CD1c-positive myeloid dendritic cell (primary cell): ENCODE measurements around the gene ICE1.
"Not testable (repeated sequence)": the region's sequence is repeated elsewhere in the genome, so short reads cannot be mapped to it uniquely, and the experiment has no call there.

ENCODE experiments used
- DNase-seq: peaks from one replicate; pipeline ENCODE4 v3.0.0-alpha.2; 2016; ENCODE audit errors: extremely low spot score

The ICE1 gene

GRCh38 chr5:5421961-5422818 lies at the start of gene ICE1:
Gene ICE1, plus strand, starts transcription at chr5:5422677. Its CDS starts 239 bp downstream, at chr5:5422916.
- peak; percentile 98 for DNase-seq

- DNase-seq: no peak
Observed at GRCh38 chr5:5372930-5373329, 49.5 kb upstream of the ICE1 start.

- DNase-seq: no peak
Observed at GRCh38 chr5:5373351-5373989, 49.0 kb upstream of the ICE1 start.

- DNase-seq: no peak
Observed at GRCh38 chr5:5374009-5374715, 48.3 kb upstream of the ICE1 start.

- no peak for DNase-seq
Observed at GRCh38 chr5:5377780-5378179, 44.7 kb upstream of the ICE1 start.

GRCh38 chr5:5378531-5378930 lies 43.9 kb upstream of the ICE1 start:
- no peak for DNase-seq

- no peak for DNase-seq
Observed at GRCh38 chr5:5380298-5380697, 42.2 kb upstream of the ICE1 start.

GRCh38 chr5:5381310-5381913 lies 41.1 kb upstream of the ICE1 start:
- no peak for DNase-seq

GRCh38 chr5:5383461-5383860 lies 39.0 kb upstream of the ICE1 start:
- no peak for DNase-seq

GRCh38 chr5:5384660-5385330 lies 37.7 kb upstream of the ICE1 start:
- no peak for DNase-seq

- no peak for DNase-seq
Observed at GRCh38 chr5:5385331-5385662, 37.2 kb upstream of the ICE1 start.

GRCh38 chr5:5386329-5386728 lies 36.1 kb upstream of the ICE1 start:
- DNase-seq: no peak

GRCh38 chr5:5387192-5387591 lies 35.3 kb upstream of the ICE1 start:
- DNase-seq: no peak

GRCh38 chr5:5387777-5388176 lies 34.7 kb upstream of the ICE1 start:
- DNase-seq: no peak

GRCh38 chr5:5390121-5390869 lies 32.2 kb upstream of the ICE1 start:
- not testable (repeated sequence) for DNase-seq

- not testable (repeated sequence) for DNase-seq
Observed at GRCh38 chr5:5392504-5392903, 30.0 kb upstream of the ICE1 start.

- DNase-seq: not testable (repeated sequence)
Observed at GRCh38 chr5:5394384-5394986, 28.0 kb upstream of the ICE1 start.

GRCh38 chr5:5395093-5395492 lies 27.4 kb upstream of the ICE1 start:
- DNase-seq: not testable (repeated sequence)

- DNase-seq: no peak
Observed at GRCh38 chr5:5398071-5398470, 24.4 kb upstream of the ICE1 start.

- no peak for DNase-seq
Observed at GRCh38 chr5:5401095-5401494, 21.4 kb upstream of the ICE1 start.

GRCh38 chr5:5403741-5404140 lies 18.7 kb upstream of the ICE1 start:
- no peak for DNase-seq
